Measurements from ENCODE around the gene BORCS8. TPM values are rescaled to one million over a fixed set of nuclear protein-coding genes. Genes with fewer than 3 reads are reported as not detected.
A peak's percentile ranks its signal among the peaks of the same experiment; 100 is the strongest.

BORCS8 gene
- total and polyA plus RNA-seq, 12 donors, result 21.1 to 33.2 (median 25.0) TPM

GRCh38 chr19:19191768-19192077 is 229 bp downstream of the BORCS8 start:
- no peak for ATAC-seq
- H3K9me3 ChIP-seq, result peaks cover 0 to under 1% (median 0%) of the 10 kb centered on the region in 11 donors
- intact Hi-C loops (cut with DNase I), result loop anchor here in 3 of 10 donors (1.0 to 10.0 kb wide), 4 partner anchors 12 to 303 kb away; partner anchors contain the start of genes MAU2 (in 3 of the 3), SUGP1 (in 3 of the 3) and NR2C2AP (in 1 of the 3)
- peak overlapping the region; percentile 96 to 100 (median 100) for H3K27ac ChIP-seq
- no peak for DNase-seq
- H3K4me3 ChIP-seq, result peak overlapping the region; percentile 76 to 99 (median 91)
- 0% methylated on average over 17 of the region's 17 CpGs for WGBS, 2 donors
- no peak for TF ChIP-seq CTCF (IDR thresholded peaks at IDR 0.05)
- peaks cover 0 to 35% (median 0%) of the 10 kb centered on the region in 9 donors for H3K36me3 ChIP-seq
- no peaks in the 10 kb centered on the region for H3K27me3 ChIP-seq
- peaks cover 9 to 61% (median 46%) of the 10 kb centered on the region in 9 donors for H3K4me1 ChIP-seq

- Histone ChIP-seq H3K36me3 (peaks cover 0 to 51% (median 6%) of the 10 kb centered on the region in 9 donors), H3K27ac (peak overlapping the region in 1 of 10 donors; percentile 79), H3K9me3 (peaks cover 0 to 4% (median 0%) of the 10 kb centered on the region in 11 donors), H3K27me3 (no peaks in the 10 kb centered on the region), H3K4me1 (peaks cover 9 to 38% (median 25%) of the 10 kb centered on the region in 9 donors), H3K4me3 (no peak overlapping the region)
- ATAC-seq (no peak), DNase-seq (no peak)
- no peak for TF ChIP-seq CTCF (IDR thresholded peaks at IDR 0.05)
- WGBS, 2 donors, result 93 to 95% methylated on average over 14 of the region's 14 CpGs
- intact Hi-C loops (cut with DNase I), result no loop called here
Observed at GRCh38 chr19:19186742-19187141, 5.2 kb downstream of the BORCS8 start.

DNA sequence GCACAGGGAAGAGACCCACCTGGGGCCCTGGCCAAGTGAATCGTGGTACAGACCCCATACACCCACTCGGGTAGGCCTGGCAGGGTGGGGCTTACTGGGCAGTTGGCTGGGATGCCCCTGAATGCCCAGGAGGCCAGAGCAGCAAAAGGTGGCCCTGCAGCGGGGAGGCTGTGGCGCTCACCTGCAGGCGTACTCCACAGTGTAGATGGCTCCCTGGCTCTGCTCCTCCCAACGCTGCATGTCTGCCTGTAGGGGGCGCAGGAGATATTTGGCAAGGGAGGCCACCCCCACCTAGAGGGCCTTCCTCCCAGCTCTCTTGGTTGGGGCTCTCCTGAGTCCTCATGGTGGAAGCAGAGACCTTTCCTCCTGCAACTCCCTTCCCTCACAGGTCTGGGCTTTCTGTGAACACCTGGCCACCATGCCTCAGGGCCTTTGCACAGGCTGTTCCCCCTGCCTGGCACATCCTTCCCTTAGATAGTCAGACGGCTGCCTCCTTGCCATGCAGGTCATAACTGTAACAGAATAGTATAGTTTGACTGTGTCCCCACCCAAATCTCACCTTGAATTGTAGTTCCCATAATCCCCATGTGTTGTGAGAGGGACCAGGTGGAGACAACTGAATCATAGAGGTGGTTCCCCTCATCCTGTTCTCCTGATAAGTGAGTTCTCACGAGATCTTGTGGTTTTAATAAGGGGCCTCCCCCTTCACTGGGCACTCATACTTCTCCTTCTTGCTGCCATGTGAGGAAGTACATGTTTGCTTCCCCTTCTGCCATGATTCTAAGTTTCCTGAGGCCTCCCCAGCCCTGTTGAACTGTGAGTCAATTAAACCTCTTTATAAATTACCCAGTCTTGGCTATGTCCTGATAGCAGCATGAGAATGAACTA is 5.9 kb downstream of the BORCS8 start:
- WGBS, 2 donors, result 61 to 69% methylated on average over 9 of the region's 9 CpGs
- peaks cover 0 to 4% (median 0%) of the 10 kb centered on the region in 11 donors for H3K9me3 ChIP-seq
- no peaks in the 10 kb centered on the region for H3K27me3 ChIP-seq
- no peak overlapping the region for H3K4me3 ChIP-seq
- TF ChIP-seq CTCF (IDR thresholded peaks at IDR 0.05), result peak in 8 of 9 donors; percentile 26 to 55 (median 50)
- peak overlapping the region in 1 of 10 donors; percentile 79 for H3K27ac ChIP-seq
- no peak for DNase-seq
- intact Hi-C loops (cut with DNase I), result no loop called here
- H3K36me3 ChIP-seq, result peaks cover 0 to 58% (median 6%) of the 10 kb centered on the region in 9 donors
- ATAC-seq, result peak in 6 of 8 donors; percentile 22 to 61 (median 46)
- peaks cover 9 to 34% (median 22%) of the 10 kb centered on the region in 9 donors for H3K4me1 ChIP-seq

DNA sequence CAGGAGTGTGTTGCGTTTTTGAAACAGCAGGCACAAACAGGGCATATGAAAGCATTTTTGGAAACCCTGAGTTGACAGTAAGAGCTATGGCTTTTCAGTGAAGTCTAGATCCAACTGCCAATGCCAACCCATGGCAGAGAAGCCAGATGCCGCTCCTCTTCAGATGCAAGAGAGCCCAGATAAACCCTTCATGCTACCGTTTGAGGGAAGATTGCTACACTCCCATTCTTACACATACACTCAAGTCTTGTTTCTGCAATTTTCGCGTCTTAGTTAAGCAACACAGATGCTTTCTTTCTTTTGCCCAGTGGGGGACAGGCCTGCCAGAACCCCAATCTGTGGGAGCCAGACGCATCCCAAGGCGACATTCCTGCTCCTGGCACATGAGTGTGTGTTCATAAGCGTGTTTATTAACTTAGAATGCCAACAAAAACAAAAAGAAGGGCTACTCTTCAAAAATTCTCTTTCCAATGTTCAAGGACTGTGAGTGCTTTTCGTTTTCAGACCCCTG is 10.4 kb downstream of the BORCS8 start:
- H3K9me3 ChIP-seq, result peaks cover 0 to 6% (median 0%) of the 10 kb centered on the region in 11 donors
- no peak overlapping the region for H3K4me3 ChIP-seq
- no peaks in the 10 kb centered on the region for H3K27me3 ChIP-seq
- WGBS, 2 donors, result 94 to 95% methylated on average over 9 of the region's 9 CpGs
- intact Hi-C loops (cut with DNase I), result loop anchor here in 1 of 10 donors (5.0 kb wide), 1 partner anchor 129 kb away; no protein-coding TSS in a partner anchor
- H3K27ac ChIP-seq, result peak overlapping the region in 1 of 10 donors; percentile 40
- ATAC-seq (no peak), DNase-seq (no peak)
- peaks cover 0 to 84% (median 11%) of the 10 kb centered on the region in 9 donors for H3K36me3 ChIP-seq
- no peaks in the 10 kb centered on the region for H3K4me1 ChIP-seq
- no peak for TF ChIP-seq CTCF (IDR thresholded peaks at IDR 0.05)
